ENCODE measurements around the gene GMPPA. TPM values are rescaled to one million over a fixed set of nuclear protein-coding genes. Genes with fewer than 3 reads are reported as not detected.
A peak's percentile ranks its signal among the peaks of the same experiment; 100 is the strongest.

GMPPA gene
- total and polyA plus RNA-seq, 9 of the 15 experiments (the other 6 are each of a cell fraction or from before 2014, with no cell fraction given): 7.0 to 101 (median 66.7) TPM

GRCh38 chr2:219497495-219498279 is 1.0 kb upstream of the GMPPA start (continued):
- no peak for TF ChIP-seq NONO (IDR thresholded peaks at IDR 0.05; ENCODE audit: low read depth in 2 of 2, low read length in 1 of 2)
- TF ChIP-seq MBD2 (IDR thresholded peaks at IDR 0.05; ENCODE audit: borderline replicate concordance, low read depth): no peak; the same call in 1 of the 2 replicates
- no peak for TF ChIP-seq POLR2AphosphoS2 (IDR thresholded peaks at IDR 0.05; ENCODE audit: low read length)
- no peak for TF ChIP-seq PCBP2 (IDR thresholded peaks at IDR 0.05; ENCODE audit: low read depth, low read length, poor library complexity, severe bottlenecking)
- no peak for TF ChIP-seq ZNF398 (CRISPR knock-in tag; IDR thresholded peaks at IDR 0.05)
- TF ChIP-seq TGIF2 (CRISPR knock-in tag; IDR thresholded peaks at IDR 0.05): no peak
- TF ChIP-seq ZNF511 (CRISPR knock-in tag; IDR thresholded peaks at IDR 0.05): no peak; the same call in 1 of the 2 replicates
- TF ChIP-seq TRIM24 (IDR thresholded peaks at IDR 0.05): no peak; a peak in 1 of 4 replicates
- TF ChIP-seq ARHGAP35 (IDR thresholded peaks at IDR 0.05; ENCODE audit: partially characterized antibody): no peak
- TF ChIP-seq SMARCA4 (IDR thresholded peaks at IDR 0.05): no peak
- no peak for TF ChIP-seq KAT2B (IDR thresholded peaks at IDR 0.05; ENCODE audit: low read depth, low read length)
- TF ChIP-seq ZNF586 (CRISPR knock-in tag; conservative IDR thresholded peaks at IDR 0.05): no peak
- no peak for TF ChIP-seq ID3 (CRISPR knock-in tag; IDR thresholded peaks at IDR 0.05)
- TF ChIP-seq ID3 (tag; IDR thresholded peaks at IDR 0.05): peak; percentile 82
- TF ChIP-seq COPS2 (conservative IDR thresholded peaks at IDR 0.05): no peak
- TF ChIP-seq MAZ (CRISPR knock-in tag; conservative IDR thresholded peaks at IDR 0.05 in 1 of 2, IDR thresholded peaks at IDR 0.05 in 1 of 2): no peak; a peak in 1 of 4 replicates
- no peak for TF ChIP-seq NCOA1 (IDR thresholded peaks at IDR 0.05; ENCODE audit: low read depth)
- TF ChIP-seq KHSRP (IDR thresholded peaks at IDR 0.05): no peak
- no peak for TF ChIP-seq VEZF1 (CRISPR knock-in tag; IDR thresholded peaks at IDR 0.05)

All from K562 (cell line).